ENCODE data around the gene LYZL6. TPM values are rescaled to one million over a fixed set of nuclear protein-coding genes. Genes with fewer than 3 reads are reported as not detected.
"Not testable (repeated sequence)": the region's sequence is repeated elsewhere in the genome, so short reads cannot be mapped to it uniquely, and the experiment has no call there.

Gene LYZL6
- total RNA-seq, 1 donor from 2014 or later: not detected

- no peak for TF ChIP-seq CTCF (conservative IDR thresholded peaks at IDR 0.05; ENCODE audit: low read depth, low read length)
- no peak overlapping the region for H3K4me3 ChIP-seq (ENCODE audit: low read depth, low read length)
- DNase-seq (ENCODE audit: low read depth): no peak
These were observed 41.8 kb downstream of the LYZL6 start for GRCh38 chr17:35901631-35902175.

DNA sequence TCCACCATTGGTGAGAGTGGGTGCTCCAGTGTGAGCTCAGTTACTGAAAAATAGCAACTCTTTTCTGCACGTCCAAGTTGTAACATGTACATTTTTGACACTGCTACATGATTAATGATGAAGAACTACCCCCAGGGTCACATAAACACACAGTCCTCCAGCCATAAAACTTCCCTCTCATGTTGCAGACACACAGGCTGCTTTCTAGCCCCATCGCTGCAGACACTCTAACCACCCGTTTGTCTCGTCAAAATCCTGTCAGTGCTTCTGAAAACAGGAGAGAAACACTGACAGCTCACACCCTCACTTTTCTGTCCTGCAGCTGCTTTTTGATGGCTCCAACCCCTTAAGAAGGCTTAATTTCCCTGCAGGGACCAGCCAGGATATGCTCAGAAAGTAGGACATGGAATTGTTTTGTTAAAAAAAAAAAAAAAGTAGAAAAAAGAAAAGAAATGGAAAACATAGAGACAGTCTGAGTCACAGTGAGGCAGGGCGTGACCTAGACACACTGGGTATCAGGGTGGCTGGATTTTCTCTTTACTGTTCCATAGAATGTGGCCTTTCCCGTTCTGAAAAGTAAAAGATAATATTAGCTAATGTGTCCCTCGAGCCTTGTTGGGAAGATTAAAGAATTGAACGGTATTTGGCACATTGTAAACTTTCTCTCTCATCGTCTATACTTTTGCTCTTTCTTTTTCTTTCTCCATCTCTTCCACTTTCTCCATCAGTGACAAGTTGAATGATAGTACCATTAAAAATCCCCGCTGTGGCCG, 42.6 kb downstream of the LYZL6 start:
- no peak for DNase-seq (ENCODE audit: low read depth)
- no peak for TF ChIP-seq CTCF (conservative IDR thresholded peaks at IDR 0.05; ENCODE audit: low read depth, low read length)
- no peak overlapping the region for H3K4me3 ChIP-seq (ENCODE audit: low read depth, low read length)

- TF ChIP-seq CTCF (conservative IDR thresholded peaks at IDR 0.05; ENCODE audit: low read depth, low read length): no peak
- DNase-seq (ENCODE audit: low read depth): no peak
- no peak overlapping the region for H3K4me3 ChIP-seq (ENCODE audit: low read depth, low read length)
These were observed 43.2 kb downstream of the LYZL6 start for GRCh38 chr17:35900280-35900679.

DNA sequence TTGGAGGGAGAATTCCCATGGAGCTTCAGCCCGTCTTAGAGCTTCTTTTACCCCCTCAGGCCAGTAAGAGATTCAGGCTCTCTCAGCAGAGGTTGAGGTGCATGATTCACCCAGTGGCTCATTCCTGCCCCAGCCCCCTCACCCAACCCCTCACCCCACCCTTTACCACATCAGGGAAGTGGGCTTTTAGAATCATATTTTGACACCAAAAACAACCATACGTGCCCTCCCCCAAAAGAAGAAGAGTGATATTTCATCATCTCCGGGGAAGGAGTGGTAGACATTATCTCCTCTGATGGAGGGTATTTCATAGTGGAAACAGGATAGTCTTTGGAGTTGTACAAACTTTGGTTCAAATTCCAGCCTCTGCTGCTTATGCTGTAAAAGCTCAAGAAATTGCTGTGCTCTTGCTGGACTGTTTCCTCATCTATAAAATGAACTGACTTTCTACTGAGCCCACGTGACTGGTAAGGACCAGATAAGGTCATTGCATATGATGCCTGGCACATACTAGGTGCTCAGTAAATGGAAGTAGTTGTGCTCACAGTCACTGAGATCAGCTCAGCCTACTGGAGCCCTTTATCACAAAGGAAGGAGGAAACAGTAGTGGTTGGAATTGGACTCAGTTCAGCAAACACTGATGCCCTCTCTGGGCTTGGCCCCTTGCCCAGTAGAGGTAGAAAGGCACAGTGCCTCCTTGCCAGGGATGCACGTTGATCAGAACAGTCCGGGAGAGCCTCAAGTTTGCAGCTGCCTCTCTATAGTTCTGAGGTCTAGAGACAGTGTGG, 45.0 kb downstream of the LYZL6 start:
- no peak overlapping the region for H3K4me3 ChIP-seq (ENCODE audit: low read depth, low read length)
- no peak for TF ChIP-seq CTCF (conservative IDR thresholded peaks at IDR 0.05; ENCODE audit: low read depth, low read length)
- no peak for DNase-seq (ENCODE audit: low read depth)

- not testable (repeated sequence) for H3K4me3 ChIP-seq (ENCODE audit: low read depth, low read length); DNase-seq (ENCODE audit: low read depth)
These were observed 45.7 kb downstream of the LYZL6 start for GRCh38 chr17:35897772-35898171.

DNA sequence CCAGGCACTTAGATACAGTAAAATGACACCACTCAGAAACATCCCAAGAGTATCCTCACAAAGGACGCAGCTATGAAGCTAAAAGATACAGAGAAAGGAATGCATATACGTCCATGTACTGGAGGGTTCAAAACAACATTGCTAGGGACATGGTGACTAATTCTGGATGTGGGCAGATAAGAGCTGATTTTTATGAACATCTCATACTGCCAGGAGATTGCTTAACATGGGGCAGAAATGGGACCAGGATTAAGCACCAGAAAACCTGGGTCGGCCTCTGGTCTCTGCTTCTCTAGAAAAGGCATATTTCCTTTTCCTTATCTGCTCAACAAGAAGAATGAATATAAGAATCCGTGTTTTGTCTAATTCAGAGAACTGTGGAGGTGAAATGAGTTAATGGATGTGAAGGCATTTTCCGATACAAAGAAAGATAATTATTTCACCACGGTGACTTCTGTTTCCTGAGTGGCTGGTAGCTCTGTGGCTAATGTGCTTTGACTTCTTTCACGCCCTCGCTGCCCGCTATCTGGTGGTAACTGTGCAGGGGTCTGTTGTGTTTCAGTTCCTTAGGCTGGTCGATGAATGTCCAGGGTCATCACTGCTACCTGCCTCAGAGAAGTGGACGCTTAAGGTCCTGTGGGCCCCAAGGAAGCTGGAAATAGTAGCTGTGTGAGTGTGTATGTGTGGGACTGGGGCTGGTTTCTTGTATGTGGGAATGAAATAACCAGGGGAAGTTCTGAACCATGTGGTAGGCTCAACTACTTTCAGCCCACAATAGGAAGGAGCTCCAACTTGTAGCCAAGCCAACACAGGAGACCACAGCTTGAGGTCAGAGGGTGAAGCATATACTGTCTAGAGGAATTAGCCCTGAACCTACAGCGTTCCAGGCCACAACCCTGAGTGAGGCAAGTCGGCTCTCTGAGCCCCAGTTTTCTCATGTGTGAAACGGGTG, 47.6 kb downstream of the LYZL6 start:
- DNase-seq (ENCODE audit: low read depth): no peak
- no peak overlapping the region for H3K4me3 ChIP-seq (ENCODE audit: low read depth, low read length)
- TF ChIP-seq CTCF (conservative IDR thresholded peaks at IDR 0.05; ENCODE audit: low read depth, low read length): no peak

Measured in epithelial cell of proximal tubule (primary cell).